Measurements from ENCODE around the gene HMX1.

DNA sequence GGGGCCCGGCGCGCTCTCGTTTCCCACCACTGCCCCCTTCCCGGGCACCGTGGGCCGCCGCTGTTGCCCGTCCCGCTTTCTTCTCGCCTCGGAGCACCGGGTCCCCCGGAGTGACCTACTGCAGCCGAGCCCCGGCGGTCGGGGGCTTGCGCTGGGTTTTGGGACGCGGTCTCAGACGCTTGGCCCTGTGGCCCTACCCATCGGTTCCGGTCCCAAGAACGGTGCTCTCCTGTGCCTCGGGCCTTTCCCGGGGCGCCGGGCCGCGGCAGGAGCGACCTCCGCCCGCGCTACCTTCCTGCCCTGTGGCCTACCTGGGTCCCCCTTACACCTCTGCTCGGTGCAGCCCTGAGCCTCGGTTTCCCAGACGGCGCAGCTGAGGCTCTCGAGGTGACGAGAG is 21.6 kb upstream of the HMX1 start:
- TF ChIP-seq, protein P1, sequence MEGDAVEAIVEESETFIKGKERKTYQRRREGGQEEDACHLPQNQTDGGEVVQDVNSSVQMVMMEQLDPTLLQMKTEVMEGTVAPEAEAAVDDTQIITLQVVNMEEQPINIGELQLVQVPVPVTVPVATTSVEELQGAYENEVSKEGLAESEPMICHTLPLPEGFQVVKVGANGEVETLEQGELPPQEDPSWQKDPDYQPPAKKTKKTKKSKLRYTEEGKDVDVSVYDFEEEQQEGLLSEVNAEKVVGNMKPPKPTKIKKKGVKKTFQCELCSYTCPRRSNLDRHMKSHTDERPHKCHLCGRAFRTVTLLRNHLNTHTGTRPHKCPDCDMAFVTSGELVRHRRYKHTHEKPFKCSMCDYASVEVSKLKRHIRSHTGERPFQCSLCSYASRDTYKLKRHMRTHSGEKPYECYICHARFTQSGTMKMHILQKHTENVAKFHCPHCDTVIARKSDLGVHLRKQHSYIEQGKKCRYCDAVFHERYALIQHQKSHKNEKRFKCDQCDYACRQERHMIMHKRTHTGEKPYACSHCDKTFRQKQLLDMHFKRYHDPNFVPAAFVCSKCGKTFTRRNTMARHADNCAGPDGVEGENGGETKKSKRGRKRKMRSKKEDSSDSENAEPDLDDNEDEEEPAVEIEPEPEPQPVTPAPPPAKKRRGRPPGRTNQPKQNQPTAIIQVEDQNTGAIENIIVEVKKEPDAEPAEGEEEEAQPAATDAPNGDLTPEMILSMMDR (IDR thresholded peaks at IDR 0.05), result no peak
- TF ChIP-seq EP300 (IDR thresholded peaks at IDR 0.05) (no peak), POLR2A (IDR thresholded peaks at IDR 0.05) (no peak), POLR2AphosphoS5 (IDR thresholded peaks at IDR 0.05) (no peak)
